DMS 273 (cell line): ENCODE measurements around the gene ZNF526.

Source experiments
- DNase-seq: peaks from one replicate; lab custom pipeline; 2025; ENCODE audit not compliant: unreplicated experiment; lab: John Stamatoyannopoulos, UW

The ZNF526 gene

DNA sequence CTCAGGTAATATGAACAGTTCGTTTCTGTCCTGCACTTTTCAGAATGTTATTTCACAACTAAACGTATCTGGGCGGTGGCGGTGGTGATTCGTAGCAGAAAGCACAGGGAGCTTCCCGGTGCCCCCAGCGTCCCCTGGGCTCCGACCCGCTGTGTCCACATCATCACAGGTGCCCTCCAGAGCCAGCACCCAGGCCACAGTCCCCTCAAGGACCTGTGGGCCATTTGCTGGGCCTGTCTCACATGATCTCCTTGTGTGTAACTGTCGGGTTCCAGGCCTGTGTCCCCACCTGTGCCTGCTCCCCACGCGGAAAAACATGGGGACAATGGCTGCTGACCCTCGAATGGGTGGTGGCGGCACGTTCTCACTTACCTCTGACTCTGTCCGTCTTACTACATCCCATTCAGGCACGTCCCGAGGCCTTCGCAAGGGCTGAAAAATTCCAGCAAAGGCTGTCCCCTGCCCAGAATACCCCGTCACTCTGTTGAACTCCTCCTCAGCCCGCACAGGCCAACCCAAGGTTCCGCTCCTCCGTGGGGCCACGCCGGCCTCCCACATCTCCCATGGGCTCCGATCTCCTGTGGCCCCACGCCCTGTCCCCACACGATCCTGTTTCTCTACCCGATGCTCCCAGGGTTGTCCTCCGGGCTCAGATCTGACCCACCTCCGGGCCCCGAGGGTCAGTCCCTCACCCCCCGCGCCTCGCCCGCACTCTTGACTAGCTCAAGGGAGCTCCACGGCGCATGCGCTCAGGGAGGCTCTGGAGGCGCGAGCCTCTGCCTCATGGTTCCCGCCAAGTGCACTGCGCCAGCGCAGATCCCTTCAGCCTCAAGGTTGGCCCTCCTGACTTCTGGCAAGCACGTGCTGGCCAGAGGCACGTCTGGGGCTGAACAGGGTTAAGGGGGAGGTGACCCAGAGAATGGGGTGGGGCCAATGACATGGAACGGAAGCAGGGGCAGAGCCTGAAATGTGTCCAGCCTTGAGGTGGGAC, 23.8 kb upstream of the ZNF526 start:
- no peak for DNase-seq

DNA sequence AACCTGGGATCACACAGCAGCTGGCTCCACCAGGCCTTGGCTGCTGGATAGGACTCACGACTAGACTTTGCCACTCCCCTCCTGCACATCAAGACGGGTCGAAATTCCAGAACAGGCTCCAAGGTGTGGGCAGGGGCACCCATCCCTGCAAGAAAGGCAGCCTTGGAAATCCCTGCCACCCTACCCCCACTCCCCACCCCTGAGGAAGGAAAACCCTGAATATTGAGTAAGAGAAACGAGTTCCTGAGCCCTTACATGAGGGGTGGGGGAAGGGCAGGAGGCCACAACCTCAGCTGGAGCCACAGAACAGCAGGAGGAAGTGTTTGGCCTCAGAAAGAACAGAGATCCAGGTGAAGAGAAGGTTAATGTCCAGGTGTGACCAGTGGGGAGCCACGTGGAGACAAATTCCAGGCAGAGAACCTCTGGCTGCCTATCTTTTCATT, 22.7 kb upstream of the ZNF526 start:
- DNase-seq: no peak

DNA sequence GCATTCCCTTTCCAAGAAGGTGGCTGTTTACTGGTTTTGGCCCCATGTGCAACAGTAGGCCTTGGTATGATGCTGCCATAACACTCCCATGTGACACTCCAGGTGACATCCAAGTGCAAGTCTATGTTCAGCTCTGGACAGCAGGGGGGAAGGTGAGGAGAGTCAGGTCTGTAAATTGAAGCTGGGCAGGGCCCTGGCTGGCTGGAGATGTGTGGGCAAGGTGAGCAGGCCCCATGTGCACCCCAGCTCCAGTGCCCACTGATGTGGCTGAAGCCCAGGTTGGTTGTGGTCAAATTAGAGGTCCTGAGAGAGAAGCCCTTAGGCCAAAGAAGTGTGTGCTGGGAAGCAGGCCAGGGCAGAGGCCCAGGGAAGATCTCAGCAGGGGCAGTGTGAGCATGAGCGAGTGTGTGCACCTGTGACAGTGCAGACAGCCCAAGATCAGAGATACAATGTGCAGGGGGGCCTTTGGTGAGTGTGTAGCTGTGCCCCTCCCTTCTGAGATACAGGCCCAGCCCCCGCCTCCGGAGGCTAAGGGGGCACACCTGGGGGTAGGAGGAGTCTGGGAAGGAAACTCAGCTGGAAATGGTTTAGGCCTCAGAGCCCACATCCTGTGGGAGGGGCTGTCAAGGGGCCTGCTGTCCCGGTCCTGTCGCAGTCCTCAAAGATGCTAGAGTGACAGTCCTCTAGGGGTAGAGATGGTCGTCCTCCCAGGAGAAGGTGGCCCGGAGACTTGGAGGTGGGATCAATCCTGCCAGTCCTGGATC, 21.3 kb upstream of the ZNF526 start:
- DNase-seq: no peak

DNA sequence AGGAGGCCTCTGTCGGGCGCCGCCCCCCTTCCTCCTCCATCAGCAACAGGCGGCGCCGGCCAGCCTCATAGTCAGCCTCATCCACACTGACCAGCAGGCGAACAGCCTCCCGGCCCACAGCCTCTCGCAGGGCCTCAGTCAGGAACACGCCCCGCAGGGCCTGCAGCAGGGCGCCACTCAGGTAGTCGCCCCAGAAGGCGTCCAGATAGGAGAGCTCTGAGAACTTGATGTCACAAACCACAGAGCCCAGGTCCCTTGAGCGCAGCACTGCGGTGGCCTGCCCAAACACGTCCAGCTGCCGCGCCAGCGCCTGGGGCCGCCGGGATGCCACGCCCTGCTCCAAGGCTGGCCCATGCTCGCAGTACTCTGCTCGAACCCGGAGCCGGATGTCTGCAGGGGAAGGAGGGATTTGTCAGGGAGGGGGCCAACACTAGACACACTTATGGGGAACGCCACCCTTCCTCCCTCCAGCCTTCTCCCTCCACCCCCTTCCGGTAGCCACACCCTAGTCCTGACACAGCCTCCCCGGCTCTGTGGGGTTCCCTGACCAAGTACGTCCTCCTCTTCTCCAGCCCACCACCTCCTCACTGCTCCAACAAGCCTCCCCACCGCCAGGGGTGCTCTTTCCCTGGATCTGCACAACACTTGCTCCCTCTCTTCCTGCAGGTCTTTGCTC, 20.5 kb upstream of the ZNF526 start:
- DNase-seq: no peak

DNA sequence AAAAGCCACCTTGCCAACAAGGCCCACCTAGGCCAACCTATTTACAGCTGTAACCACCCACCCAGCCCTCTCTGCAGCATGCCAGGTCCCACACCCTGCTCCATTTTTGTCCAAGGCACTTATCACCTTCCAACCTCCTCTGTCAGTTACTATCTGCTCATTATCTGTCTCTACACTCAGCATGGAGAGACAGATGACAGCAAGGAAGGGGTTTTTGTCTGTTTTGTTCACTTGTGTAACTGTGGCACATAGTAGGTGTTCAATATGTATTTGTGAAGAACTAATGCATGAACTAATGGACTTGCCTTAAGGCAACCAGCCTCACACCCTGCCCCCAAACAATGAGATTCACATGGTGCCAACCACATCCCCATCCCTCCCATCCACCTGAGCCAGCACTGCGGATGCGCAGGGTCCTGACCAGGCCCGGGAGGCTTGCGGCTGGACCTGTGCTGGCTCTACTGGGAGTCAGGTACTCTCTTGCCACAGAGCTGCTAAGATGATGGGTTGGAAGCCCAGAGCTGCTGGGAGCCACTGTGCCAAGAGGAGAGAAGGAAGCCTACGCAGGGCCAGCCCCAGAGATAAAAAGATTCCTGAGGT, 19.9 kb upstream of the ZNF526 start:
- DNase-seq: no peak

DNA sequence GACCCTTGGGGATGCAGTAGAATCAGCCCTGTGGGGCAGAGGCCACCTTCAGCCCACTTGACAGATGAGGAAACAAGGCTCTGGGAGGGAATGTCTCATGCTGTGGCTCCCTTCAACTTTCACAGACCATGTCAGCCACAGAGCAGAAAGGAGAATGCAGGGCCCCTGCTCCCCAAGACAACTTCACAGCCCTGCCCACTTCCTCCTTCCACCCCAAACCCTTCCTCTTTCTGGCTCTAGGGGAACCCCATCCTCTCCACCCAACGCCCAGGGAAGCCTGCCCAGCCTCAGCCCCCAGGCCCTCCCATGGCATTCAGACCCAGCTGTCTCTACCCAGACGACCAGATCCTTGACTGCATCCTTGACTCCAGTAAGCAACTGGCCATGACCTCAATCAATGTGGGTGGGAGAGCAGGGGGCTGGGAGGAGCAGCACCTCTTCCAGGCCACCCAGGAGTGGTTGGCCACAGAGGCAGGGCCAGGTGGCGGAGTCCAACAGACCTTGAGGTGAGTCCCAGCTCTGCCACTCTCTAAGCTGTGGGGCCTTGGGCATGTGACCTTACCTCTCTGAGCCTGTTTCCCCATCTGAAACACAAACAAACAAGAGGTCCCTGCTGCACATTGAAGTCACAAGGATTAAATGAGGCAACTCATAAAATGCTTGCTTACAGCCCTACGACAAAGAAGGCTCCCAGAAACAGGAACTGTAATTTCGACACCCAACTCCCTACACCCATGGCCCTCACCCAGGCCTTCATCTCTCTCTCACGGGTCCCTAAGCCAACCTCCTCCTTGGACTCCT, 18.4 kb upstream of the ZNF526 start:
- DNase-seq: no peak

DNA sequence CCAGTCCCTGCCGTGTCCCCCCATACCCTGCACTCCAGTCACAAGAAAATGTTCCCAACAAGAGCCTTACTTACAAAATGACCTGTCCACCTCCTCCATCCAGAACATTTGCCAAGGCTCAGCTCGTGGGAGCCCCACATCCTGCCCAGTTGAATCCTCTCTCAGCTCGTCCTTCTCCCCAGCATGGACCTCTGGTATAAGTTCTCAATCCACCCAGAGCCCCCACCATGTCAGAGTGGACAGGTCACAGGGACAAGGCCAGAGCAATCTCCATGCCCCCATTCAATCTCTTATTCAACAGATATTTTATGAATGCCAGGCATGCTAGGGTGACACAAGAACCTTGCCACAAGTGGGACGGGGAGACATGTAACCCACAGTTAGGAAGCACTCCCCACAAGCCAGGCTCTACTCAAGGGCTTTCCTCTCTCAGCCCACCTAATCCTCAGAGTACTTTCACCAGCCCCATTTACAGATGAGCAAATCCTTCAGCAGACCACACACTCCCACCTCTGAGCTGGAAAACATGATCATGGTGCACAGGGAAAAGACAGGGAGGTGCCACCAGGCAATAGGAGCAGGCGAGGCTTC, 17.7 kb upstream of the ZNF526 start:
- DNase-seq: no peak

DNA sequence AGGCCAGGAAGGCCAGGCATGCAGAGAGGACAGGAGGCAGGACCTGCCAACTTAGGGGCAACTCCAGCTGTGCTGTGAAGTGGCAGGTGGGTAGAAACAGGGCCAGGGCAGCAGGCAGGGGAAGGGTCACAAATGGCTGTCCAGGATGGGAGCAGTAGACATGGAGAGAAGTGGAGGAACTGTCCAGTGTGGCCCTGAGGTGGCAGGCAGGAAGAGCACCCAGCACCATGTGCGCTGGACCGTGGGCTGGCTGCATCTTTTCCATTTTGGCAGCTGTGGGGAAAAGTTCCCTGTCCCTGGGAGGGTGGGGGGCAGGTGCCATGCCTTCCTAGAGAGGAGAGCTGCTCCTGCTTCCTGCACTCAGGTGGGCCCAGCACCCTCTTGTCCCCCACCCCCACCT, 16.4 kb upstream of the ZNF526 start:
- DNase-seq: no peak

DNA sequence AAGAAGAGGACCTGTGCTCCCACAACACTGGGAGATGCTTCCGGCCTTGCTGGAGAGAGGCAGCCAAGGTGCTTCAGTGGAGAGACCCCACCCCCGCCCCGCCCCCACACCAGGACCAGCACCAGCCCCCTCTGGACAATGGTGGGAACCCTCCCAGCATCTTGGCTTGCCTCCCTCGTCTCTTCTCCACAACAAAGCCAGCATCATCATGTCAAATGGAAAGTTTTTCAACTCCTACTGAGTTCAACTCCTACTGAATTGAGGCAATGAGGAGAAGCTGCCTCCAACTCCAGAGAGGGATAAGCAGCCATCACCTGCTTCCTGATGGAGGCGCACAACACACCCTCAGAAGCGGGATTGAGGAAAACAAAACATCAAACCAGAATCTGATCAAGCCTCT, 15.4 kb upstream of the ZNF526 start:
- DNase-seq: no peak

DNA sequence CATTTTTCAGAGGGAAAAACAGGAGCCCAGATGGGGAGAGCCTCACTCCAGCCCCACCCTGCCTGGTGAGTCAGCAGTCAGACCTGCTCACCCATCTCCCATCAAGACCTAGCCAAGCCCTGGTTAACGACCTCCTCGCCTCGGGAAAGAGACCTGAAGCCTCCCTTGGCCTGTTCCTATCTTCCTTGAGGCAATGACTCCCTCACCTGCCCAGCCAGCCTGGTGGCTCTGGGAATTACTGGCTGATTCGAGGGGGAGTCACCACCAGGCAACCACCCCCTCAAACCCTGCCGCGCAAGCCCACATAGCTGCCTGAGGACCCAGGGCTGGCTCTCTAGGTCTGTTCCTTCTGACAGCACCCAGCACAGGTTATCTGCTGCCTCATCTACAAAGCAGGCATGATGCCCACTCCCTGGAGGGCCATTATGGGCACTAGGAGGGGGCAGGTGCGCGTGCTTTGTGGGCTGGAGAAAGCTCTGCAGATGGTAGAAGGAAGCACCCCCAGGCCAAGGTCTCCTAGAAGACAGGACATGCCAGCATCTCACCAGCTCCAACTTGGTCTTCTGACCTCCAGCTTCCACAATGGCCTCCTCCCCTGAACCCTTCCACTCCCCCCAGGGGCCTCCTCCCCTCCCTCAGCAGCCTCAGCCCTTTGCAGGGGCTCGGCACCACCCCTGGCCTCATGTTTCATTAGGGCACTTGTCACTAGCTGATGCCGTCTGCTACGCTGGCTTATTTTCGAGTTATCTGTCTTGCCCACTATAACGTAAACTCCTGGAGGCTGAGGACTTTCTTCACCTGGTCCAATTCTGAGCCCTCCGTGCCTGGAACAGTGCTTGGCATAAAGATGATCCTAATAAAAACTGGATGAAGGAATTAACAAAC, 13.0 kb upstream of the ZNF526 start:
- no peak for DNase-seq

DNA sequence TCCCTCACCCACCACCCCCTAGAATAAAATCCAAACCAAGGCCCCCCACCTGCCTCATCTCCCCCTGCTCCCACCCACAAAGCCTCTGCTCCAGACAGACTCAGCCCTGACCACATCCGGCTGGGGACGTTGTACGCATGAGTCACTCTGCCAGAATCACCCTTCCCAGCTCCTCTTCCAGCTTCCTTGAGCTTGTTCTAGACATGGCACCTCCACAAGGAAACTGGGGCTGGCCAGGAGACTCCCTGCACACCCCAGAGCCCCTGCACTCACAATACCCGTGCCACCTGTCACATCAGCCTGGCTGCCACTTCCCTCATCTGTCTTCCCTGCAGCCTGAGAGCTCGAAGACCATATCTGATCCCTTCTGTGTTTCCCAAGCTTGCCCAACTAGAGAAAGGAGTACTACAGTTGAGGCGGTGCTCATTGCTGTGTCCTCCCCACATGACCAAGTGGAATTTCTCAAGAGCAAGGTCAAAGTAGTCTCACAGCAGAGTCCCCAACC, 12.3 kb upstream of the ZNF526 start:
- no peak for DNase-seq

DNA sequence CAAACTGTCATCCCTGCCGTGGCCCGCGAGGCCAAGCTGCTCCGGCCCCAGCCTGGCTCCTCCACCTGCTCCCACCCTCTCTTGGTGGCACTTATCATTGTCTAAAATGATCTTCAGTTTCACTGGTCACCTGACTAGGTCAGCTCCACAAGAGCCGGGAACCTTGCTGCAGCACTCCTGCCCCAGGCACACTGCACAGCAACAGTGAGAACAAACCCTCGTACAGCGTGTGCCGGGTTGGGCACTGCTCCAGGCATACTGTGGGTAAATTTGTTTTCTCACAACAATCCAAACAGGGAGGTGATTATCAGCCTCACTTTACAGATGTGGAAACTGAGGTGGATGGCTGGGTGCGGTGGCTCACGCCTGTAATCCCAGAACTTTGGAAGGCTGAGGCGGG, 11.5 kb upstream of the ZNF526 start:
- DNase-seq: no peak

DNA sequence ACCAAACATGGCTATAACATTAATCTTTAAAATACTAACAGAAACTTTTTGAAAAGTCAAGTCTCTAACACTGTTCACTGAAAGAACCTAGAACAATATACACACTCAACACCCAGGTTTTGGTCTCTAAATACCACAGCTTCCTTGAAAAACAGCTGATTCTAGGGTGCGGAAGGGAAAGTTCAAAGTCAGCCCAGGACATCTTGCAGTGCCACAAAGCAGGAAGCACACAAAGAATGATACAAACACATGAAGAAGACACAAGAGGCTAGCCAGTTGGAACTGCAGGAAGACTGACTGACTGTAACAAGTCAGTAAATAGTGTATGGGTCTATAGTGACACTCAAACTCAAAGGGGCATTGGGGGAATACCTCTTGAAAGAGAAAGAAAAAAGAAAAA, 7.2 kb upstream of the ZNF526 start:
- DNase-seq: no peak

DNA sequence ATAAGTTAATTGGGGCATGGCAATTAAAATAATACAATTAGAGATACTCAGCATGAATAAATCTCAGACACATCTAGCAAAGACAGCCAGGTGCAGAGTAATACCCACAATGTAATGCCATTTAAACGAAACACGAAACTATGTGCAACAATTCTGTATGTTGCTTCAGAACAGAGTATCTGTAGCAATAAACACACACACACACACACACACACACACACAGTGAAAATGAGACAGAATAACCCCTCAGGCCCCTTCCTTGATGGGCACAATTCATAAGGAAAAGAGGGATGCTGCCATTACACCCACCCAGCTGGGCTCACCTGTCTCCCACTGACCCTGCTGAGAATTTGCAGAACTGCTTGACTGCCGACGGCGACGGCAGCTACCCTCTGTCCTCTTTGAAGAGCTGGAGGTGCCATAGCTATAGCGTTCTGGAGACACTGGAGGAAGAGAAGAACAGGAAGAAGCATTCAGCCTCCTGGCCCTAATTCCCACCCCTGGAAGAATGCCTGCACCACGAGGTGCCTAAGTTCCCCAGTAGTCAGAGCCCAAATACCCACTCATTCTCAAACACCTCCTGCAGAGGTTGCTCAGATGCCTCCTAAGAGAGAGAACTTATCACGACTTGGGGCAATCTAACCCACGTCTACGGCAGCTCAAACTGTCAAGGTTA, 5.2 kb upstream of the ZNF526 start:
- no peak for DNase-seq

DNA sequence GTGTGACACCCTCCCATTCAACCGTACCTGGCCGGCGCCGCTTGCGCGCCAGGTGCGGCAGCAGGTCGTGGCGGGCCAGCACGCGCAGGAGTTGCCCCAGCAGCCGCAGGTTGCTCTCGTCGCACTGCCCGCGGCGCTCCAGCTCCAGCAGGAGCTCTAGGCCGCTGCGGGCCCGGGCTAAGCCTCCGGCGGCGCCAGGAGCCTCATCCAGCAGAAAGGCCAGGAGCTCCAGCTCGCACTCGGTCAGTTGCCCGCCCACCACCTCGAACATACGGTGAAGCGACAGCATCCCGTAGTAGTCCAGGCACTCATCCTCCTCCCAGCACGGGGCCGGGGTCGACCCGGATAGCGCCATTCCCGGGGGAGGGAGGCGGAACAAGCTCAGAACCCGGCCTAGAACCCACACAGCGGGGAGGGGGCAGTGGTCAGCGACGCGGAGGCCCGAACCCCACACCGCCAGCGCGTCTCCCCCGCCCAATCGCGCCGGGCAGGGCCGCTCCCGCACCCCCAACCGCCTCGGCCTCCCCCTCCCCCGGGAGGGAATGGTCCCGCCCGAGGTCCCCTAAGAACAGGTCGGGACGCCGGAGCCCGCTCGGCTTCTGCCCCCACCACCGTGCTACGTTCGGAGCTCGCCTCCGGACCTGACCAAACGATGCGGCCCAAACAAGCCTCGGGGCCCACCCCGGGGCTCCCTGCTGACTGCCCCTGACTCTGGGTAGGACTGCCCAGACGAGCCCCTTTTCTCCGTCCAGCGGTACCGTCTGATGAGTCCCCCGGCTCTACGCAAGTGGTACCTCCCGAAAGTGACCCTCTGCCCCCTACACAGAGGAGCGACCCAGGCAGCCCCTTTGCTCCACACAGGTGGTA, 3.2 kb upstream of the ZNF526 start:
- DNase-seq: peak; percentile 72

DNA sequence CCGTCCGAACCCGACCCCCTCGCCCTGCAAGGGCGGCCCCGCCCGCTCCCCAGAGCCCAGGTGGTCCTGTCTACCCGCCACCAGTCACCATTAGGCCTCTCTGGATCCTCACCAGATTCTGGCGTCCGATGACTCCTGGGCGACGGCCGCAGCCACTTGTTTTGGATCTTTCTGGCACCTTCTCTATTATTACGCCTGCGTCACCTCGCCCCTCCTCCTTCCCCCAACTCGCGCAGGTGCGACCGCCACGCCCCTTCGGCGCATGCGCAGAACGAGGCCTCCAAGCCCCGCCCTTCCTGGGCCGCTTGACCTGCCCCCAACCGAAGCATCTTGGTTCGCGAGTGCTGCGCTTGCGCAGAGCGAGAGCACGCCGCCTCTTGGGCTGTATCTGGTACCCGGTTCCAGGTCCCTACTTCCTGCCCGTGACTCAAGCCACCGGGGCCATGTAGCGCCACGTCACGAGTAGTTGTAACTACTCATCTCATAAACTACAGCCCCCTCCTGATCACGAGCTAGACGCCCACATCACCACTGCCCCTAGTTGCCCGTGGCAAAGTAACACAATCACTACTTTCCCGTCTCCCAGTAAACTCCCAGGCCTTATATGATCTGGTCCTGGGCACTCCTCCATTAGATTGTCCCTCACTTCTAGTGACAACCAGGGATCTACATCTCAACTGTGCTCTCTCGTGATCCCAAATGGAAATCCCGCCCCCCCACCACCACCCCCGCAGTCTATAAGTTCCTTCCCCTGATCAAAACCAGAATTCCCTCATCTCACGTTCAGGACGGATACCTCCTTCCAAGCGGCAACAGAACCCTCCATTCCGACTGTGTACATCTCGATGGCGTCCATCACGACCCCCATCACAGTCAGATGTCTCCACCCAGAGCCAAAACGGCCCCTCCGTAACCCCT, 2.3 kb upstream of the ZNF526 start, which contains the start of gene DEDD2:
Gene DEDD2, minus strand, starts transcription at position 158 of the 918 bp plus-strand sequence. CDS start 670 bp downstream, outside the sequence.
- peak; percentile 97 for DNase-seq
